Measurements from ENCODE around the gene TNNC1.

The TNNC1 gene

DNA sequence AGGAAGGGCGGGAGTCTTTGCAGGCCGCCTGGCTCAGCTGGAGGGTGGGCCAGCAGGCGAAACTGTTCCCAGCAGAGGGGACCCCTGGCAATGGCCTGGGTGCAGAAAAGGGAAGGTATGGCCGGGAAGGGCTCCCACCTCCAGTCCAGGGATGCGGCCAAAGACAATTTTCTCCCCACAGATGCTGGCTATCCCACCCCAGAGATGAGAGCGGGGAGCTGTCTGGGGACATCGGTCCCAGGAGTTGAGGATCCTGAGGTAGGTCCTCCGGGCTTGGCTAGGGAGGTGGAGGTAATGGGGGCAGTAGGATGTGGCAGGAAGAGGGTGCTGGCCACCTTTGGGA lies 10.6 kb downstream of the TNNC1 start:
- H3K9me3 ChIP-seq (ENCODE audit: control insufficient read depth in 5 of 5, low read length in 5 of 5) = no peaks in the 10 kb centered on the region
- peaks cover 0 to 46% (median 38%) of the 10 kb centered on the region in 5 donors for H3K36me3 ChIP-seq (ENCODE audit: control insufficient read depth in 5 of 5, insufficient read depth in 5 of 5, low read length in 5 of 5)
- H3K27me3 ChIP-seq (ENCODE audit: control insufficient read depth in 5 of 5, insufficient read depth in 4 of 5, low read length in 5 of 5) = no peaks in the 10 kb centered on the region
- peak overlapping the region; percentile 68 to 90 (median 71) for H3K9ac ChIP-seq (ENCODE audit: low read length in 5 of 5)
- H3K27ac ChIP-seq (ENCODE audit: low read depth, low read length) = peak overlapping the region; percentile 42
- peak overlapping the region; percentile 76 to 91 (median 84) for H3K4me3 ChIP-seq (ENCODE audit: low read depth in 1 of 5, low read length in 5 of 5)
- H3K4me1 ChIP-seq (ENCODE audit: control insufficient read depth in 5 of 5, insufficient read depth in 5 of 5, low read length in 5 of 5) = peaks cover 11 to 85% (median 81%) of the 10 kb centered on the region in 5 donors

DNA sequence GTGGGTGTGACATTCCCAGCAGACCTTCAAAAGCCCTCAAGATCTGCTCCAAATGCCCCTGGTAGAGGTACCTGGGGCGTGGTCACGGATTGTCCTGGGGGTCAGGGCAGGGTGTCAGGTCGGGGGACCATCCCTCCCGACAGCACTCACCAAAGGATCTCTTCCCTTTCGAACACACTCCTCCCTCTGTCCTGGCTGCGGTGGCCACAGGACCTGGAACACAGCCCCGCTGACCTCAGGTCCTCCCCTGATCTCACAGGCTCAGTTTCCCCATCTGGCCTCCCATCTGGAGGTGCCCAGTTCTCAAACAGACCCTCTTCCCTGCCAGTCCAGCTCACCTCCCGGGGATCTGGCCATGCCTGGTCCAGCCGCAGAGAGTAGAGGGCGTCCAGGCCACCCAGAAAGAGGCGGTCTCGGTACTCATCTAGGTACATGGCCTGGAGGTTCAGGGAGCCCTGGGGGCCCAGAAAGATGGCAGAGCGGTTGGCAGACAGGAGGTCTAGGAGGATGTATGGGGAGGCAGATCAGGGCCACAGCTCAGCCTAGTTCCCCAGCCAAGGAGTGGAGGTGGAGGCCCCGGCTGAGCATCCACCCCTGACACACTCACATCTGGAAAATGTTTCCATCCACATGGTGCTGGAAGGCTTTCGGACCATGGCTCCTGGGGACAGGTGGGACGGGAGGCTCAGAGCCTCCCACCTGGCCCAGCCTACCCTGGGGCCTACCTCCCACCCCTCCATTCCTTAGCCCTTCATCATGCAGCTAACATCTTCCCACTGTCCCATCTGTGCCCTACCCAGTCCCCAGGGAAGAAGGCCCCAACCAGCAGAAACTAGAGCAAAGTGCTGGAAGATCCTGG lies 11.2 kb downstream of the TNNC1 start:
- no peaks in the 10 kb centered on the region for H3K27me3 ChIP-seq (ENCODE audit: control insufficient read depth in 5 of 5, insufficient read depth in 4 of 5, low read length in 5 of 5)
- H3K4me3 ChIP-seq (ENCODE audit: low read depth in 1 of 5, low read length in 5 of 5) = peak overlapping the region; percentile 76 to 91 (median 84)
- peak overlapping the region; percentile 56 to 90 (median 71) for H3K9ac ChIP-seq (ENCODE audit: low read length in 5 of 5)
- H3K4me1 ChIP-seq (ENCODE audit: control insufficient read depth in 5 of 5, insufficient read depth in 5 of 5, low read length in 5 of 5) = peaks cover 12 to 91% (median 87%) of the 10 kb centered on the region in 5 donors
- peak overlapping the region; percentile 42 for H3K27ac ChIP-seq (ENCODE audit: low read depth, low read length)
- peaks cover 0 to 52% (median 44%) of the 10 kb centered on the region in 5 donors for H3K36me3 ChIP-seq (ENCODE audit: control insufficient read depth in 5 of 5, insufficient read depth in 5 of 5, low read length in 5 of 5)
- H3K9me3 ChIP-seq (ENCODE audit: control insufficient read depth in 5 of 5, low read length in 5 of 5) = no peaks in the 10 kb centered on the region

GRCh38 chr3:52441772-52442332 lies 12.0 kb downstream of the TNNC1 start:
- H3K27ac ChIP-seq (ENCODE audit: low read depth, low read length) = peak overlapping the region; percentile 42
- peak overlapping the region in 2 of 5 donors; percentile 70 to 90 for H3K9ac ChIP-seq (ENCODE audit: low read length in 5 of 5)
- H3K27me3 ChIP-seq (ENCODE audit: control insufficient read depth in 5 of 5, insufficient read depth in 4 of 5, low read length in 5 of 5) = no peaks in the 10 kb centered on the region
- peak overlapping the region in 3 of 5 donors; percentile 76 to 91 (median 80) for H3K4me3 ChIP-seq (ENCODE audit: low read depth in 1 of 5, low read length in 5 of 5)
- H3K9me3 ChIP-seq (ENCODE audit: control insufficient read depth in 5 of 5, low read length in 5 of 5) = no peaks in the 10 kb centered on the region
- peaks cover 14 to 97% (median 94%) of the 10 kb centered on the region in 5 donors for H3K4me1 ChIP-seq (ENCODE audit: control insufficient read depth in 5 of 5, insufficient read depth in 5 of 5, low read length in 5 of 5)
- H3K36me3 ChIP-seq (ENCODE audit: control insufficient read depth in 5 of 5, insufficient read depth in 5 of 5, low read length in 5 of 5) = peaks cover 0 to 60% (median 47%) of the 10 kb centered on the region in 5 donors

DNA sequence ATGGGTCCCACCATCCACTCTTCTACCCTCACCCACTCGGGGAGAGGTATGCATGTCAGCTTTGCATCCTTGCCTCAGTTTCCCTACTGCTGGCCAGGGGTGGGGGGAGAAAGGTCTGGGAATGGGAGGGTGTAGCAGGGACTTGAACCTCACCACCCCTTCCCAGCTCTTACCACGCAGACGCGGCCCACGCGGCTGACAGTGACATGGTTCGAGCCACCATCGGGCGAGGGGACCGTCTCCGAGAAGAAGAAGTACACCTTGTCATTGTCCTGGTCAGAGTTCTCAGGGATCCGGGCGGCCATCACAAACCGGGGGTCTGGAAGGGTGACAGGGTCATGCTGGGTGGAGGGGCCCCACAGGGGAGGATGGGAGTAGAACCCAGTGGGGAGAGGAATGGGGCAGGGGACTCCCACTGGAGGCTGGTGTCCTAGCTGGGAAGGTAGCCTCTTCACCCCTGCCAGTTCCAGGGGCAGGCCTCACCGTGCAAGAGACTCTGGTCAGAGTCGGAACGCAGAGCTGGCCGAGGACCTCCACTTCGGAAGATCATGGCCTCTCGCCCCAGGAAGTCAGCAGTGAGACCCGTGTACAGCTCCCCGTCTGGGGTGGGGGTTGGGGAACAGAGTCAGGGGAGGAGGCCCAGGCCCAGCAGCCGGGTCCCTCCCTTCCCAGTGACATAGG lies 12.6 kb downstream of the TNNC1 start:
- Histone ChIP-seq H3K27ac (ENCODE audit: low read depth, low read length) (peak overlapping the region; percentile 42), H3K36me3 (ENCODE audit: control insufficient read depth in 5 of 5, insufficient read depth in 5 of 5, low read length in 5 of 5) (peaks cover 0 to 61% (median 50%) of the 10 kb centered on the region in 5 donors), H3K9me3 (ENCODE audit: control insufficient read depth in 5 of 5, low read length in 5 of 5) (no peaks in the 10 kb centered on the region), H3K9ac (ENCODE audit: low read length in 5 of 5) (peak overlapping the region in 2 of 5 donors; percentile 19 to 90), H3K4me3 (ENCODE audit: low read depth in 1 of 5, low read length in 5 of 5) (peak overlapping the region in 2 of 5 donors; percentile 19 to 91), H3K27me3 (ENCODE audit: control insufficient read depth in 5 of 5, insufficient read depth in 4 of 5, low read length in 5 of 5) (no peaks in the 10 kb centered on the region), H3K4me1 (ENCODE audit: control insufficient read depth in 5 of 5, insufficient read depth in 5 of 5, low read length in 5 of 5) (peaks cover 17 to 97% (median 94%) of the 10 kb centered on the region in 5 donors)

DNA sequence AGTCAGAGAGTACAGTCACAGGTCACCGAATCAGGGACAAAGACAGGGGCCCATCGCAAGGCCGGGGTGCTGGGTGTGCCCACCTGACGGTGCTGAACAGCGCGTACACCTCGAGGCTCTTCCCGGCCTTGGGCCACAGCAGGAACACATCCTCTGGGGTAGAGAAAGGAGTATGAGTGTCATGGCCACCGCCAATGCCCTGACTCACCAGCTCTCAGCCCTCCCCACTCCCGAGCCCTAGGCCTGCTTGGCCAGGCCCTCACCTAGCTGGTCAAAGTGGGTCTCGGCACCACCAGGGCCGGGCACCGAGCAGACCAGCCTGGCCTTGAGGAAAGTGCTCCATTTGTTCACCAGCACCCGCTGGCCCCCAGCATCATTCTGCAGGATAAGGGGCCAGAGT lies 13.2 kb downstream of the TNNC1 start:
- Histone ChIP-seq H3K4me1 (ENCODE audit: control insufficient read depth in 5 of 5, insufficient read depth in 5 of 5, low read length in 5 of 5) (peaks cover 22 to 100% (median 97%) of the 10 kb centered on the region in 5 donors), H3K9ac (ENCODE audit: low read length in 5 of 5) (peak overlapping the region in 2 of 5 donors; percentile 19 to 28), H3K36me3 (ENCODE audit: control insufficient read depth in 5 of 5, insufficient read depth in 5 of 5, low read length in 5 of 5) (peaks cover 0 to 65% (median 51%) of the 10 kb centered on the region in 5 donors), H3K27ac (ENCODE audit: low read depth, low read length) (peak overlapping the region; percentile 42), H3K4me3 (ENCODE audit: low read depth in 1 of 5, low read length in 5 of 5) (peak overlapping the region in 3 of 5 donors; percentile 19 to 91 (median 22)), H3K9me3 (ENCODE audit: control insufficient read depth in 5 of 5, low read length in 5 of 5) (no peaks in the 10 kb centered on the region), H3K27me3 (ENCODE audit: control insufficient read depth in 5 of 5, insufficient read depth in 4 of 5, low read length in 5 of 5) (no peaks in the 10 kb centered on the region)

- Histone ChIP-seq H3K36me3 (ENCODE audit: control insufficient read depth in 5 of 5, insufficient read depth in 5 of 5, low read length in 5 of 5) (peaks cover 0 to 65% (median 51%) of the 10 kb centered on the region in 5 donors), H3K9ac (ENCODE audit: low read length in 5 of 5) (peak overlapping the region in 1 of 5 donors; percentile 2), H3K27me3 (ENCODE audit: control insufficient read depth in 5 of 5, insufficient read depth in 4 of 5, low read length in 5 of 5) (no peaks in the 10 kb centered on the region), H3K4me1 (ENCODE audit: control insufficient read depth in 5 of 5, insufficient read depth in 5 of 5, low read length in 5 of 5) (peaks cover 21 to 100% (median 97%) of the 10 kb centered on the region in 5 donors), H3K4me3 (ENCODE audit: low read depth in 1 of 5, low read length in 5 of 5) (peak overlapping the region in 3 of 5 donors; percentile 7 to 91 (median 22)), H3K27ac (ENCODE audit: low read depth, low read length) (peak overlapping the region; percentile 42), H3K9me3 (ENCODE audit: control insufficient read depth in 5 of 5, low read length in 5 of 5) (no peaks in the 10 kb centered on the region)
These were observed 13.6 kb downstream of the TNNC1 start for GRCh38 chr3:52440249-52440551.

DNA sequence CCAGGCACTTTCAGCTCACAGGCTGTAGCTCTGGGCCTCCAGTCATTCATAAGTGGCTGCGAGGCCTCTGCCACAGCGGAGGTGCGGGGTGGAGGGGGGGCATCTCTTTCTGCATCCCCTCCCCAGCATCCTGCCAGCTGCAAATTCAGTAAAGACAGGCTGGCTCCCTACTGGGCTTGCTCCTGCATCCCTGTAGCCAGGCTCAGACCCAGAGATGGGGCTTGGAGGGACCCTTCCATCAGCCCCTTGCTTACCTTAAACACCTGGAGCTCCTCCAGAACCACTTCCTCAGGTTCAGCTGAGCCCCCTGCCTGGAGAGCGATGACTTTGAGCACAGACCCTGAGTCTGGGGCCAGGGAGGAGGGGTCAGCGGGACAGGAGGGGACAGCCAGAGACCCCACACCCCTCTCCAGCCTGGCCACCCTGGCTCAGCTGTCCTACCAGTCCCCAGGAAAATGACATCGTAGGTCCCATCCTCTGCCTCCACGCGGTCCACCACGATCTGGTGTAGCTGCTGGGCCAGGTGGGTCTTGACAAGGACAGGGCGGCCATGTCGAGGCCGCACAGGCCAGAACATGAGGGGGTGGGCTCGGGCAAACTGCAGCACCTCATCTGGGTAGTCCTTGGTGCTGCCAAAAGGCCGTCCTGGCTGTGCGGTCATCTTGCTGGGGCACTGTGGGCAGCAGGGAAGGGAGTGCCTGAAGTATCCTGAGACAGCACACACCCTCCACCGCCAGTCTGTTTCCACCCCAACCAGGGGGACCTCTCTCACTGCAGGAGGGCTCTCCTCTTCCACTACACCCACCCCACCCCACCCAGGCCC lies 14.2 kb downstream of the TNNC1 start:
- H3K9ac ChIP-seq (ENCODE audit: low read length in 5 of 5) = peak overlapping the region in 1 of 5 donors; percentile 2
- H3K9me3 ChIP-seq (ENCODE audit: control insufficient read depth in 5 of 5, low read length in 5 of 5) = no peaks in the 10 kb centered on the region
- H3K4me1 ChIP-seq (ENCODE audit: control insufficient read depth in 5 of 5, insufficient read depth in 5 of 5, low read length in 5 of 5) = peaks cover 22 to 100% (median 97%) of the 10 kb centered on the region in 5 donors
- no peaks in the 10 kb centered on the region for H3K27me3 ChIP-seq (ENCODE audit: control insufficient read depth in 5 of 5, insufficient read depth in 4 of 5, low read length in 5 of 5)
- H3K36me3 ChIP-seq (ENCODE audit: control insufficient read depth in 5 of 5, insufficient read depth in 5 of 5, low read length in 5 of 5) = peaks cover 0 to 69% (median 51%) of the 10 kb centered on the region in 5 donors
- H3K27ac ChIP-seq (ENCODE audit: low read depth, low read length) = peak overlapping the region; percentile 42
- H3K4me3 ChIP-seq (ENCODE audit: low read depth in 1 of 5, low read length in 5 of 5) = no peak overlapping the region

DNA sequence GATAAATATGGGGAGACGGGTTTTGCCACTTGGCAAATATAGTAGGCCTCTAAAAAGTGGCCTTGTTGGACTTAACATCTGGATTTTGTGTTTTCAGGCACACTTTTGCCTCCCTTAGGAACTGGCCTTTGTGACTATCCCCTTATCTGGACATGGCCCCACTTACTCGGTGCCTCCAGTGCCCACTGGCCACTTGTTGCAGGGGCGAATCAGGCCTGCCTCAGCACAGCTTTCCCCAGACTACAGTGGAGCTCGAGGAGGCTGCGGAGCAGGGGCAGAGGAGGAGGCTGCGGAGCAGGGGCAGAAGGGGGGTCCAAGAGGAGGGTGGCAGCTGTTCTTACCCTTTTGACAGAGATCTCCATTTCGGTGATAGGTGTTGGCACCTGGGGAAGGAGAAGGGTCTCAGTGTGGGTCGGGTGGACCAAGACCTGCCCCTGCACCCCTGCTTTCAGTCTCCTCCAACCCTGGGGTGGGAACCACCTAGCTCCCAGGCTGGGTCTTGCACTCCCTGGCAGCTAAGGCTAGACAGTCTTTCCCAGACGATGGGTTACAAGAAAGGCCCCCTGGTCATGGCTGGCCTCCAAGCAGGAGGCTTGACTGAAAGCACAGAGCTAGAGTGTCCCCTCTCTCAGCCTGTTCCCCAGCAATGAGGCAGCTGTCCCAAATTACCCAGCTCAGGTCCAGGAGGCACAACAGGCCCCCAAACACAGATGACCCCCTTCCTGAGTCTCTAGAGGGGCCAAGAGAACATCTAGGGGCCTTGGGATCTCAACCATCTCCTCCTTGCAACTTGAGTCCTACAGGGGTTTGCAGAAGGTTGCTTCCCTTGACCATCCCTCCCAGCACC lies 15.0 kb downstream of the TNNC1 start:
- H3K9ac ChIP-seq (ENCODE audit: low read length in 5 of 5) = peak overlapping the region in 1 of 5 donors; percentile 33
- no peaks in the 10 kb centered on the region for H3K27me3 ChIP-seq (ENCODE audit: control insufficient read depth in 5 of 5, insufficient read depth in 4 of 5, low read length in 5 of 5)
- H3K36me3 ChIP-seq (ENCODE audit: control insufficient read depth in 5 of 5, insufficient read depth in 5 of 5, low read length in 5 of 5) = peaks cover 0 to 70% (median 51%) of the 10 kb centered on the region in 5 donors
- peaks cover 22 to 100% (median 98%) of the 10 kb centered on the region in 5 donors for H3K4me1 ChIP-seq (ENCODE audit: control insufficient read depth in 5 of 5, insufficient read depth in 5 of 5, low read length in 5 of 5)
- H3K4me3 ChIP-seq (ENCODE audit: low read depth in 1 of 5, low read length in 5 of 5) = peak overlapping the region in 1 of 5 donors; percentile 3
- peak overlapping the region; percentile 29 for H3K27ac ChIP-seq (ENCODE audit: low read depth, low read length)
- no peaks in the 10 kb centered on the region for H3K9me3 ChIP-seq (ENCODE audit: control insufficient read depth in 5 of 5, low read length in 5 of 5)

- Histone ChIP-seq H3K4me3 (ENCODE audit: low read depth in 1 of 5, low read length in 5 of 5) (peak overlapping the region in 1 of 5 donors; percentile 3), H3K9me3 (ENCODE audit: control insufficient read depth in 5 of 5, low read length in 5 of 5) (no peaks in the 10 kb centered on the region), H3K27ac (ENCODE audit: low read depth, low read length) (peak overlapping the region; percentile 82), H3K36me3 (ENCODE audit: control insufficient read depth in 5 of 5, insufficient read depth in 5 of 5, low read length in 5 of 5) (peaks cover 0 to 70% (median 51%) of the 10 kb centered on the region in 5 donors), H3K27me3 (ENCODE audit: control insufficient read depth in 5 of 5, insufficient read depth in 4 of 5, low read length in 5 of 5) (no peaks in the 10 kb centered on the region), H3K9ac (ENCODE audit: low read length in 5 of 5) (peak overlapping the region in 1 of 5 donors; percentile 33), H3K4me1 (ENCODE audit: control insufficient read depth in 5 of 5, insufficient read depth in 5 of 5, low read length in 5 of 5) (peaks cover 27 to 100% (median 98%) of the 10 kb centered on the region in 5 donors)
These were observed 15.8 kb downstream of the TNNC1 start for GRCh38 chr3:52438104-52438376.
